ENCODE results near the gene ELAVL3. TPM values are rescaled to one million over a fixed set of nuclear protein-coding genes. Genes with fewer than 3 reads are reported as not detected.

The ELAVL3 gene
- total and polyA plus RNA-seq, 2 of the 8 experiments (the other 6 are each of a cell fraction or from before 2014, with no cell fraction given): 0.80 to 1.0 TPM

- no peak for TF ChIP-seq USF2 (IDR thresholded peaks at IDR 0.05; ENCODE audit: low read length)
- no peak for TF ChIP-seq TEAD4 (IDR thresholded peaks at IDR 0.05; ENCODE audit: low read depth, low read length)
- no peak for TF ChIP-seq ATF3 (IDR thresholded peaks at IDR 0.05; ENCODE audit: insufficient read depth, low read depth, low read length)
Observed at GRCh38 chr19:11416346-11417052, 64.3 kb downstream of the ELAVL3 start (continued).
